GM19351 (cell line): ENCODE data around the gene THEMIS2.
A peak's percentile ranks its signal among the peaks of the same experiment; 100 is the strongest.
"Not testable (repeated sequence)": the region's sequence is repeated elsewhere in the genome, so short reads cannot be mapped to it uniquely, and the experiment has no call there.

Source experiments
- ATAC-seq: cut with Tn5 transposase; IDR thresholded peaks from one replicate; pipeline ENCODE4 v1.9.1; 2021; ENCODE audit warnings: mild to moderate bottlenecking, moderate library complexity; ENCODE audit not compliant: unreplicated experiment

THEMIS2 gene

DNA sequence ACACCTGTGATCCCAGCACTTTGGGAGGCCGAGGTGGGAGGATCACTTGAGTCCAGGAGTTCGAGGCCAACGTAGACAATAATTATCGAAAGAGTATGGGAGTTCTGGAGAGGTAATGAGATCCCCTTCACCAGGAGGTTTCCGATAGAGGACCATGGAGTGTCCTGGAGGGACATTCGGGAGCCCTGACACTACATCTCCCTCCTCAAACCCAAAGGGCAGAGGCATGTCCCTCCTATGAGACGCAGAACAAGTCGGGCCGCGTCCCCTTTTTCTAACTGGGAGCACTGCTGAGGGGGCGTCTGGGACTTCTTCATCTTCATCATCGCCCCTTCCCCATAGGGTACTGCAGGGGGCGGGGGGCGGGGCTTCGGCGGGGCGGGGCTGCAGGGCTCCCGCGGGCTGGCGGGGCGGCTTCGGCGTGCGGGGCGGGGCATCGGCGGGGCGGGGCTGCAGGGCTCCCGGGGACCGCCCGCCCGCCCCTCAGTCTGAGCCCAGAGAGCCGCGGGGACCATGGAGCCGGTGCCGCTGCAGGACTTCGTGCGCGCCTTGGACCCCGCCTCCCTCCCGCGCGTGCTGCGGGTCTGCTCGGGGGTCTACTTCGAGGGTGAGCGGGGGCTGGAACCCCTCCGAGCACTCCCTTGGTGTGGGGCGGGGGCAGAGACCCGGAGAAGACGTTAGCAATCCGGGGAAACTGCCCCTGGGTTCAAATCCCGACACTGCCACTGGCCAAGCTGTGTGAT lies at the start of gene THEMIS2:
Gene THEMIS2, plus strand, starts transcription at position 486 of the 743 bp plus-strand sequence. Its CDS starts 28 bp downstream, at position 514.
- ATAC-seq = peak; percentile 42

DNA sequence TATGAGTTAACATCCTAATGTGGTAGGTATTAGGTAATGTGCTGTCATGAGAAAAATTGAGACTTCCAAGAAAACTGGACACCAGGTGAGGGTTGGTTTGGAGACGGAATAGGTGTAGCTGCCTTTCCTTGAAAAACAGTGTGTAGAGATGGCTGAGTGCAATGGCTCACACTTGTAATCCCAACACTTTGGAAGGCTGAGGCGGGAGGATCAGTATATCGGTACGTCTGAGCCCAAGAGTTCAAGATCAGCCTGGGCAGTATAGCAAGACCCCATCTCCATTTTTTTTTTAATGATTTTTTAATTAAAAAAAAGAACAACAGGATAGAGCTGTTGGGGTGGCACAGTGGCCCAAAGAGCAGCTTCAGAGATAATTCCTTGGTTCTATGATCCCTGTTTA lies 48.6 kb upstream of the THEMIS2 start:
- ATAC-seq = no peak

DNA sequence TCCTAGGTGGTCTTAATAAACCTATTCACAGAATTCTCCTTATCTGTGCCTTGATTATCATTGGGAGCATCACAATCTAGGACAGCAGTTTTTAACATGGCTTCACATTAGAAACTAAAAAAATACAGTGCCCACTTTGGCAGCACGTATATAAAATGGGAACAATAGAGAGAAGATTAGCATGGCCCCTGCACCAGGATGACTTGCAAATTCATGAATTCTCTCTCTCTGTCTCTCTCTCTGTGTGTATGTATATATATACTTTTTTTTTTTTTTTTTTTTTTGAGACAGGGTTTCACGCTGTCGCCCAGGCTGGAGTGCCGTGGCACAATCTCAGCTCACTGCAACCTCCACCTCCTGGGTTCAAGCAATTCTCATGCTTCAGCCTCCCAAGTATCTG lies 47.9 kb upstream of the THEMIS2 start:
- no peak for ATAC-seq

DNA sequence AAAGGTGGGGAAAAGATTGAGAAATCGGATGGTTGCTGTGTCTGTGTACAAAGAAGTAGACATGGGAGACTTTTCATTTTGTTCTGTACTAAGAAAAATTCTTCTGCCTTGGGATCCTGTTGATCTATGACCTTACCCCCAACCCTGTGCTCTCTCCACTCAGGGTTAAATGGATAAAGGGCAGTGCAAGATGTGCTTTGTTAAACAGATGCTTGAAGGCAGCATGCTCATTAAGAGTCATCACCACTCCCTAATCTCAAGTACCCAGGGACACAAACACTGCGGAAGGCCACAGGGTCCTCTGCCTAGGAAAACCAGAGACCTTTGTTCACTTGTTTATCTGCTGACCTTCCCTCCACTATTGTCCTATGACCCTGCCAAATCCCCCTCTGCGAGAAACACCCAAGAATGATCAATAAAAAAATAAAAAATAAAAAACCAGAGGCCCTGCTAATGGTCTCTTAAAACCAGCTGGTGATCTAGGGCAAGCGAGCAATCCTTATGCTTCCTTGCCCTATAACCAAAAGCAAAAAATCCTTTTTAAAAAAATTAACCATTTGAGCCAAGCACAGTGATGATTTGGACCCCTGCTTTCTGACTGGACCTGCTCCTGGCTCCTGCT lies 42.9 kb upstream of the THEMIS2 start:
- not testable (repeated sequence) for ATAC-seq

DNA sequence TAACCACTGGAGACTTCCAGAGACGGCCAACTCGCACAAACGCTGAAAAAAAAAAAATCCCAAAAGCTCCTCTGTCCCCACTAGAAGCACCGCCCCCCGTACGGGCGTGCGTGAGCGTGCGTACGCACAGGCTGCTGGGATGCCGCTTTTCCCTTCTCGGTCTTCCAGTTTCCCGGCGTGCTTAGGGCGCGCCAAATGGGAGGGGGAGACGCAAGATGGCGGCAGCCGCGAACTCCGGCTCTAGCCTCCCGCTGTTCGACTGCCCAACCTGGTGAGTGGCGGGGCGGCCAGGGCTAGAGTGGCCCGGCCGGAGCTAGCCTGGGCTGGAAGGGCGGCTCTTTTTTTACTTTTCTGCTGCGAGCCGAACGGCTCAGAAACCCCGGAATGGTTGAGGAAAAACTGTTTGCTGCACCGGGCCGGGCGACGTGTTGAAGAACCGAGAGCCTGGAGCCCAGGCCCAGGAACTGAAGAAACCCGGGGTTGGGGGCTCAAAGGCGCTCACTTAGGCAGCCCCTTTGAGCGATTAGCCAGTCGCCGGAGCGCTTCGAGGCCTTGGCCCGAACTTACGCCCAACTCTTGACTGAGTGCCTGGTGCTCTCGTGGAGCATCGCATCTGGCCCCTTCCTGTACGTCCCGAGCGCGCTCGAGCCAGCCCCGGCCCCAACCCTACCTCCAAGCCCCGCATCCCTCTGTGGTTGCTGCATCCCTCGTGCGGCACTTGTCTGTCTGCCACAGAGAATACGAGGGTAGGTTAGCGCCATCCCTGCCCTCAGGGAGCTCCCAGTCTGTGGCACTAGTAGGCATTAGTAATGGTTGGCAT lies 41.5 kb upstream of the THEMIS2 start, which contains the start of gene PPP1R8:
Gene PPP1R8, plus strand, starts transcription at position 162 of the 820 bp plus-strand sequence. Its CDS starts 54 bp downstream, at position 216.
- ATAC-seq = peak; percentile 87

DNA sequence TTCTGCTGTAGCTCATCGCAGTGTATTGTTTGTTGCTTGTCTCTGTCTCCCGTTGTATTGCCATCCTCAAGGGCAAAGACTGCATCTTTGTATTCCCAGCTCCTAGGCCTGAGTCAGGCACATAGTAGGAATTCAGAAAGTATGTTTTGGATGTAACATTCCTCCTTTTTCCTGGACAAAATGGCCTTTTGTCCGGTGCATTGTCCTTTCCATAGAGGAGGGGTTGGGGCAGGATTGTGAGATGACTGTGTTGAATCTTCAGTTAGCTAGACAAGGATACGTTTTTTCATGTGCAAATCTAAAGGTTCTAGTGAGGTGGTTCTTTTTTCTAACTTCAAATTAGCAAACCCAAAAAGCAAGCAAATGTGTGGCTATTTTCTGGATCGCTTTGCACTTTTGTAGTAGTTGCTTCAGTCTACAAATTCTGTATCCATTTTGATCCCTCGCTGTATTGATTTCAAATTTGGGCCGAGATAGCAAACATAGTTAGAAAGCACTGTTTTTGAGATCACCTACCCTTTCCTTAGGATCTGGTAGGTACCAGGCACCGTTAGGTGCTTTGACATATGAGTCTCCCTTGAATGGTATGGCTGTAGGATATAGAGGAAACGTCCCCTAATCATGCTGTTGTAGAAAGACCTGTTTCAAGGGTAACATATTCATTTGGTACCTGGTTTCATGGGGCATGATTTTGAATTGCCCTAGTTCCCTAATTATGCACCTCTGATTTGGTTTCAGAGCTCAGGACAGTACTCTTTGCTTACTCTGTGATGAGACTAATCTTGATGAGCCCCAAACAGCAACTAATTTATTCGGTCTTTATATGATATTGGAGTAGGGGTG lies 40.6 kb upstream of the THEMIS2 start:
- no peak for ATAC-seq

DNA sequence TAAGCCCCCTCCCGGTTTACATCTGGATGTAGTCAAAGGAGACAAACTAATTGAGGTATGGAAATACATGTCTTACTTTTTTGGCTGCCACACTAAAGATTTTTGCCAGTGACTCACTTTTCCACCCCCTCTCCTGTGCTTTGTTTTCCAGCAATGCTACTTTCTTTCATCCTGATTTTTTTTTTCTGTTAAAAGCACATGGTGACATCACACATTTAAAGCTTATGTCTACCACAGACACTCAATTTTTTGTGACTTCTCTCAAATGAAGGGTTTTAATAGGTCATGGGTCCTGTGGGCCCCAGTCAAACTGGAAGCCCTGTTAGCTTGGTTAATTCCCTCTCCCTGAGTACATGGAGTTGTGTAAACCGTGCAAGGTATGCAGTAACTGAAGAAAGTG lies 39.6 kb upstream of the THEMIS2 start:
- ATAC-seq = no peak

DNA sequence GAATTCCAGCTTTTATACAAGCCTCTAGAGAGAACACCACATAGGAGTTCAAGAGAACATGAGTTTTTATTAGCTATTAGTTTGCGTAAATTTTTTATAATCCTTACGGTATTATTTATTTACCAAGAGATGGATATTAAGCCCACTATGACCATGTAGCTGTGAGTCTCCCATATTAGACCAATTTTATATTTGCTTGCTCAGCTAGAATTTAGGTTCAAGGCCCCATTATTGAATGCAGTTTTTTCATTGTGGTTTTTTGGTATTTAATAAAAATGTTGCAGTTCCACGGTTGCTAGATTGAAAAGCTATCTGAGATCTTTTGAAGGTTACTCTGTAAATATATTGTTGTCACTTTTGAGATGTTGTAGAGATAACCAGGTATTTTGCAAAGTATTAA lies 38.9 kb upstream of the THEMIS2 start:
- ATAC-seq = no peak

DNA sequence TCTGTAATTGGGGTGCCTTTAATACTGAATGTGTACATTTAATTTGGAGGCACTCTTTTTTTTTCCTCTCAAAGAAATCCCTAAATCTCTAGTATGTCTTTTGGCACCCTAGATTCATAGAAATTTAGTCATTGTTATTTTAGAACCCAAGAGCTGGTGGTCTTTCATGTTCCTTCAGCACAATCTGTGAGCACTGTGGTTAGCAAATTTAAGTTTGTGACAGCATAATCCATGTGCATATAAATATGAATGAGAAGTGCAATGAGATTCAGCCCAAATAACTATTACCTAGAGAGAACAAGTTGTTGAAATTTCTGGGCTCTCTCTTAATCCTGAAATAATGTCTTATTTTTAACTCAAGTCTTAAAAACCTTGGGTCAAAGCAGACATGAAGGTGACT lies 37.3 kb upstream of the THEMIS2 start:
- no peak for ATAC-seq

DNA sequence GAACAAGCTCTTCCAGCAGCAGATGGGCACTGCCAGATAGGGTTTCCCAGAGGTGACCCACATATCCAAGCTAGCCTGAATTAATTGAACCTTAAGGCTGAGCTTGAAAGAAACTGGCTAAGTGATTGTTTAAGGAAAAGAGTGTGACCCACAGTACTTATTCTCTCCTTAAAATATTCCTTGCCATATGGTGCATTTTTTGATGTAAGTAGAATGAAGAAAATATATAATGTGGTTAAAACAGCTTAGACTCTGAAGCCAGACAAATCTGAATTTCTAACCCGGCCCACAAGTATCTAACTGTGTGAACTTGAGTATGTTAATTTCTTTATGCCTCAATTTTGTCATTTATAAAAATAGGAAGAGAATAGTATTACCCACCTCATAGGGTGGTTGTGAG lies 36.8 kb upstream of the THEMIS2 start:
- ATAC-seq = no peak

DNA sequence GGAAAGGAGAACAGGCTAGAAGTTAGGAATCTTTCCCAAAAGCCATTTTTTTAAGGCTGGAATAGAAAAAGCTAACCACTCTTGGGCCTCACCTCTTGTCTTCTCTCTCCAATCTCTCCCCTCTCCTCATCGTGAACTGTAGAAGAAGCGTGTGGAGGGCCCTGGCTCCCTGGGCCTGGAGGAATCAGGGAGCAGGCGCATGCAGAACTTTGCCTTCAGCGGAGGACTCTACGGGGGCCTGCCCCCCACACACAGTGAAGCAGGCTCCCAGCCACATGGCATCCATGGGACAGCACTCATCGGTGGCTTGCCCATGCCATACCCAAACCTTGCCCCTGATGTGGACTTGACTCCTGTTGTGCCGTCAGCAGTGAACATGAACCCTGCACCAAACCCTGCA lies 22.4 kb upstream of the THEMIS2 start:
- no peak for ATAC-seq

DNA sequence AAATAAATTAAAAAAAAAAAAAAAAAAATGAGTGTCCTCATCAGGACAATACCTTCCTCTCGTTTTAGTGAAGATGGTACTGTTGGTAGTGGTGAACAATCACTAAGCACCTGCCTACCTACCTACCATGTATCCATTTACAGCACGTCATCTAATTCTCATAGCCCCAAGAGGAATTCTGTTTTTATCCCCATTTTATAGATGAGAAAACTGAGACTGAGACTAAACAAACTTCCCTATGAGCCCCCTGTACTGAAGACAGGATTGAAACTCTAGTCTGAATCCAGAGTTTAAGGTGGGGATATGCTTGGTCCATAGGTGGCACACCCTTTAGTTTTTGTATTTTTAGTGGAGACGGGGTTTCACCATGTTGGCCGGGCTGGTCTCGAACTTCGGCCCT lies 17.3 kb upstream of the THEMIS2 start:
- no peak for ATAC-seq

DNA sequence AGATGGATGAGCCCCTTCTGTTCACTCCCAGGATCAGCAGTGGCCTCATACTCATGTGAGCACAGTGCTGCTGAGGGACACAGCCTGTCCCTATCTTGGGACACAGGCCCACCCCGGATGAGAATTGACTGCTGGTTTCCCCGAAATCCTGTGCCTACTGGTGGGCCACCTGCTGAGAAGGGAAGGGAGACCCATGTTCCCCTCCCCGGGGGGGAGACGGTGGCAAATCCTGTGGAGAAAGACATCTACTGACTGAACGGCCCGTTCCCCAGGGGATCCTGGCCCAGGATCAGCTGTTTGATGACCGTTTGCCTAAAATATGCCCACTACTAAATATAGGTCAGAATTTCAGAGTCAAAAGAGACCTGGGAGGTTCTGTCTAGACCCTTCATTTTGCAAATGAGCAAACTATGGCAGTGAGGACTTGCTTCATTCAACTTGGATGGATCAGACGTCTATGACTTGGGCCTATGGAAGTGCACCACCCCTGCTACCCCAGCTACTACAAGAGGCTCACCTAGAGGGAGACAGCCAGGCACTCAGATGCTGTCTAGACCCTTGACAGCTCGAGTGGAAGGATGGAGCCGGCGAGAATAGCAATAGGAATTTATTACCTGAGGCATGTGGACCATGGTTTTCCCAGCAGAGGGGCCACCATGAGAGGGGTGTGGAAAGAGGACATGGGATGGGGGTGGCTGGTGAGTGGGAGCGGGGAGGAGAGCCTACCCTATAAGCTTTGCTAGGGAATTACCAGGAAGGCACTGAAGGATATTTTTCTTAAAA lies 15.6 kb upstream of the THEMIS2 start:
- no peak for ATAC-seq

DNA sequence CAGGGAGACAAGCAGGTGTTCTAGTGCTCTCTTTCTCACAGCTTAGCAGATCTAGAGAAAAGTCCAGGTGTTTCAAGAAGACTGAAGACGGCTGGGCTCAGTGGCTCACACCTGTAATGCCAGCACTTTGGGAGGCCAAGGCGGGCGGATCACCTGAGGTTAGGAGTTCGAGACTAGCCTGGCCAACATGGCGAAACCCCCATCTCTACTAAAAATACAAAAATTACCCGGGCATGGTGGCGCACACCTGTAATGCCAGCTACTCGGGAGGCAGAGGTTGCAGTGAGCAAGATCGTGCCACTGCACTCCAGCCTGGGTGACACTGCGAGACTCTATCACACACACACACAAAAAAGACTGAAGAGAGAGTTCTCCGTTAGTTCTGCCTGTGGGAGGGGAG lies 14.8 kb upstream of the THEMIS2 start:
- not testable (repeated sequence) for ATAC-seq

DNA sequence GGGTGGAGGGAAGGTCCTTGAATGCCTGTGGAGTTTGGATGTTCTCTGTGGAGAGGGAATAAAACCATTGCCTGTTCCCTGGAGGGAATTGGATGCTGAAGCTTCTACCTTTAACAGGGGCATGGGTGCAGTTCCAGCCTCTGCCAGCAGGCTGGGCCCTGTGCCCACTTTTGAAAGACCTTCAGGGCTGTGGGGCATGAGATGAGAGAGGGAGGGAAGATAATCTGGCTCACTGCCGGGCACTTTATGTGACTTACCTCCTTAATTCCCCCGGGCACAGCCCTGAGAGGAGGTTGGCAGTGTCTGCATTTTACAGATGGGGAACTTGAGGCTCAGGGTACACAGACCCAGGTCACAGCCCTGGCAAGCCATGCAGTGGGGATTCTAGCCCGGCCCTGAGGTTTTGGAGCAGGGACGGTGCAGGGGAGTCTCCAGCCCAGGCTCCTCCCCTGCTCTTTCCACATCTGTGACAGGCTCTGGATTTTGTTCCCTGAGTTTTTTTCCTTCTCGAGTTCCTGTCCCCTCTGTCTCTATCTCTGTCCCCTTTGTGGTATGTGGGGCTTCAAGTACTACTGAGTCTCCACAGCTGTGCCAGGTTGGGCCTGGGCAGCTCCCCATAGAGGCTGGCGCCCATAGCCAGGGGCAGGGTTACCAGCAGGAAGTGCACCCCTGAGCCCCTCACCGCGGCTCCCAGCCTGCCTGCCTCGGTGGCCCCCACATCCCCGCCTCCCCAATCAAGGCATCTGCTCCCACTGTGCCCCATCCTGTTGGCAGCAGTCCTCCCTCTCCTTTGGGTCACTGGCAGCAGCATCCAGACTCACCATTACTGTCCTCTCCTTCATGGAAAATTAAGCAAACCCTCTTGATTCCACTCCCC lies 14.0 kb upstream of the THEMIS2 start:
- ATAC-seq = no peak

DNA sequence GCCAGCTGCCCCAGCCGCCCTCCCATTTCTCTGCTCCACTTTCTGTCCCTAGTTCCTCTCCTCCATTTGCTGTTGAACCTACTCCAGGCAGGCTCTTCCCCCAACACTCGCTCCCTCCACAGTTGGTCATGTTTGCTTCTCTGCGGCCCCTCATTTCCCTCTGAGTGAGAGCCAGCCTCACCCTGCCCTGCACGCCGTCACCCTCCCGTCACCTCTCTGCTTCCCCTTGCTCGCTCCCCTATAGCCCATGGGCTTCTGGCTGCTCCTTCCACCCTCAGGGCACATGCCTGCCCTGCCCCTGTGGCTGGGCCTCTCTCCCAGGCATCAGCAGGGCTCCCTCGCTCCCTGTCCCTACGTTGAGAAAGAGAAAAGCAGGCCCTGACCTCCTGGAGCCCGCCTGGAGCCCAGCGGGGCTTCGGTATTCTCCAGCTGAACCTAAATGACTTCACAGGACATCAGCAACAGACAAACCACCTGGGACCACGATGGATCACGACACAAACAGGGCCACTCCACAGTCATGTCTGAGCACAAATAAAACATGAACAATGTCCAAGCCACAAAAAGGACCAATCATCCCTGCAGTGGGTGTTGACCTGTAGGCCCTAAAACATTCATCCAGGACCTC lies 13.3 kb upstream of the THEMIS2 start:
- ATAC-seq = no peak

DNA sequence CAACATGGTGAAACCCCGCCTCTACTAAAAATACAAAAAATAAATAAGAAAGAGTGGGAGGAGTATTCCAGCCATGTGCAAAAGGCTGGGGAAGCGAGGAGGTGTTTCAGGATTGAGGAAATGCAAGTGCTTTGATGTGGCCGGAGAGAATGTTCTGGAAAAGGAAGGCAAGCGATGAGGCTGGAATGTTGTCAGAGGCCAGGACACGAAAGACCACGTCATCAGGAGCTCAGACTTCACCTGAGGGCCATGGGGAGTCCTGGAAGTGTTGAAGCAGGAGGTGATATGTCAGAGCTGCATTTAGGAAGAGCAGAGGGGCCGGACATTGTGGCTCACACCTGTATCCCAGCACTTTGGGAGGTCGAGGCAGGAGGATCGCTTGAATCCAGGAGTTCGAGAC lies 10.9 kb upstream of the THEMIS2 start:
- no peak for ATAC-seq

DNA sequence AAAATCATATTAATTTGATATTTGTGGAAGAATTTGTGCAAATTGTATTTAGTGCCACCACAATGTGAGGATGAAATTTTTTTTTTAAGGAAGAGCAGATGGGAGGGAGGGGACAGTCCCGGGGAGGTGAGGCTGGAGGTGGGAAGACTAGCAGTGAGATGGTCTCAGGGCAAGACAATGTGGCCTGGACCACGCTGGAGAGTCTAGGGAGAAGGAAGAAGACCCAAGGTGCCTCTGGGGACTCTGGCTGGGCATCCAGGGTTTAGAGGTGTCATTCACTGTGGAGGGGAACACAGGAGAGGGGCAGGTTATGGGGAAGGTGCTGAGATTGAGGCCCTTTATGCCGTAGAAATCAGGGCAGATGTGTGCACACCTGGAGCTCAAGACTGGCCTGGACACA lies 10.3 kb upstream of the THEMIS2 start:
- ATAC-seq = no peak
